Mesothelial cell of epicardium (in vitro differentiated cells): ENCODE measurements around the gene CASZ1. TPM values are rescaled to one million over a fixed set of nuclear protein-coding genes. Genes with fewer than 3 reads are reported as not detected.

Source experiments
- DNase-seq, 2 experiments: peaks; one replicate each; pipeline ENCODE4 v3.0.0; 2021; ENCODE audit warnings: low spot score in 2 of 2; ENCODE audit not compliant: unreplicated experiment in 2 of 2
- H3K27ac Mint-ChIP-seq: 2 replicates; pipeline ENCODE4 v1.8.0; 2021; ENCODE audit warnings: mixed read lengths
- H3K27me3 Mint-ChIP-seq: 2 replicates; pipeline ENCODE4 v1.8.0; 2021; ENCODE audit warnings: low read depth, mixed read lengths
- H3K36me3 Mint-ChIP-seq: 2 replicates; pipeline ENCODE4 v1.8.0; 2021; ENCODE audit warnings: mixed read lengths
- H3K4me1 Mint-ChIP-seq: 2 replicates; pipeline ENCODE4 v1.8.0; 2021; ENCODE audit warnings: mixed read lengths
- H3K4me3 Mint-ChIP-seq: 2 replicates; pipeline ENCODE4 v1.8.0; 2021; ENCODE audit warnings: mild to moderate bottlenecking, moderate library complexity, mixed read lengths
- H3K9me3 Mint-ChIP-seq: 2 replicates; pipeline ENCODE4 v1.8.0; 2021; ENCODE audit warnings: mixed read lengths
- CTCF ChIP-seq: fragments of 200-600 bp; sonication (generic); IDR thresholded peaks from one replicate; pipeline ENCODE4 v1.5.0; 2021; ENCODE audit warnings: antibody characterized with exemption; ENCODE audit not compliant: unreplicated experiment
- total RNA-seq: library from RNA; stranded (reverse); gene quantifications from 3 replicates; pipeline ENCODE4 v1.2.1, GENCODE V29; 2021

CASZ1 gene
- total RNA-seq, 1 donor from 2014 or later: 8.9 TPM

DNA sequence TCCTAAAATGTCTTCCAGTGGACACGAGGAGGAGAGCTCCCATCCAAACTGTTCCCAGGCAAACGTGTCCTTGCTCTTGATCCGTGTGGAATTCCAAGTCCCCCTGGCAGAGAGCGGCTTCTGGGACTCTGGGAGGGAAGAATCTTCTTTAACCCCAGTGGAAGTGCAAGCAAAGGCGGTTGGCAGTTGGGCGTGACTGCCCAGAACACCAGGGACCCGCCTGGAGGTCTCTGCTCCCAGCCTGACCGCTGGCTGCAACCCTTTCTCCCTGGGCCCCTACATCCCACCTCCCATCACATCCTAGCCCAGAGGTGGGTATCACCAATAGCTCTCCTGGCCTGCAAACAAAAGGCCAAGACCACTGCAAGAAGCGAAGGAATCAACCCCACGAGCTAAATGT is 17.8 kb downstream of the CASZ1 start:
- Mint-ChIP-seq H3K27me3 (peaks cover 6% of the 10 kb centered on the region), H3K4me1 (peaks cover 7% of the 10 kb centered on the region), H3K27ac (no peak overlapping the region), H3K9me3 (no peaks in the 10 kb centered on the region), H3K4me3 (no peak overlapping the region), H3K36me3 (no peaks in the 10 kb centered on the region)
- DNase-seq: no peak
- no peak for TF ChIP-seq CTCF

- H3K4me1 Mint-ChIP-seq: peaks cover 7% of the 10 kb centered on the region
- no peaks in the 10 kb centered on the region for H3K36me3 Mint-ChIP-seq
- no peak for TF ChIP-seq CTCF
- H3K27me3 Mint-ChIP-seq: peaks cover 6% of the 10 kb centered on the region
- DNase-seq: no peak
- no peaks in the 10 kb centered on the region for H3K9me3 Mint-ChIP-seq
- H3K4me3 Mint-ChIP-seq: no peak overlapping the region
- H3K27ac Mint-ChIP-seq: no peak overlapping the region
Observed at GRCh38 chr1:10777749-10778574, 18.5 kb downstream of the CASZ1 start.

DNA sequence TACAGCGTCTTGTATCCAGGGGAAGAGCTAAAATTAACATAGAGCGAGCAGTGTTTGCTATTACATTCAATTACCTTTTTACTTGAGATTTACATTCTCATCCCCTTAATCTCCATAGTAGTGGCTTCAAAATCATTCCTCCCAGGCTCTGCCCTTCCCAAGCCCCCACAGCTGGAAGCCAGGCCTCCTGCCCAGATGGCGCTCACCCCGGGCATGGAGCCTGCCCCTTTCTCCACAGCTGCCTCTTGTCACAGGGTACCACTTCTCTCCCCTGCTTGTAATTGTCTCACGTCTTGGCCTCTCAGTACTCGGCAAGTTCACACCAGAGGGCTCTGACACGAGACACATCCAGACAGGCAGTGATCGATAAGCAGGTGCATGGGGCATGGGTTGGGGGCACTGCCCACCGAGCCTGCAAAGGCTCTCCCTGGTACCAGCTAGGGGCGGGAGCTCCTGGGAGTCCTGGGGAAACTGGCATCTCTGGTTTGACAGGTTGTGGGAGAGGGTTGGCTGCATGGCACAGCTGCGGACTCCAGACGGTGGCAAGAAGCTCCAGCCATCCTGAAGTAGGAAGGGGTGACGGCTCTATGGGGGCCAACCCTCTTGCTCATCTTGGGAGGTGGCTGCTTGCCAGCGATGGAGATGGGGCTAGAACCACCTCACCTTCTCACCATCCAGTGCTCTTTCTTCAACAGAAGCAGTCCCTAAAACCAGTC is 20.1 kb downstream of the CASZ1 start:
- H3K4me3 Mint-ChIP-seq: no peak overlapping the region
- no peak for TF ChIP-seq CTCF
- H3K9me3 Mint-ChIP-seq: no peaks in the 10 kb centered on the region
- no peak overlapping the region for H3K27ac Mint-ChIP-seq
- DNase-seq: no peak
- no peaks in the 10 kb centered on the region for H3K36me3 Mint-ChIP-seq
- peaks cover 15% of the 10 kb centered on the region for H3K27me3 Mint-ChIP-seq
- peaks cover 9% of the 10 kb centered on the region for H3K4me1 Mint-ChIP-seq

GRCh38 chr1:10775763-10776162 is 20.7 kb downstream of the CASZ1 start:
- no peak for DNase-seq
- peaks cover 15% of the 10 kb centered on the region for H3K27me3 Mint-ChIP-seq
- H3K36me3 Mint-ChIP-seq: no peaks in the 10 kb centered on the region
- no peak overlapping the region for H3K4me3 Mint-ChIP-seq
- H3K9me3 Mint-ChIP-seq: no peaks in the 10 kb centered on the region
- no peak for TF ChIP-seq CTCF
- H3K4me1 Mint-ChIP-seq: peaks cover 9% of the 10 kb centered on the region
- H3K27ac Mint-ChIP-seq: no peak overlapping the region

DNA sequence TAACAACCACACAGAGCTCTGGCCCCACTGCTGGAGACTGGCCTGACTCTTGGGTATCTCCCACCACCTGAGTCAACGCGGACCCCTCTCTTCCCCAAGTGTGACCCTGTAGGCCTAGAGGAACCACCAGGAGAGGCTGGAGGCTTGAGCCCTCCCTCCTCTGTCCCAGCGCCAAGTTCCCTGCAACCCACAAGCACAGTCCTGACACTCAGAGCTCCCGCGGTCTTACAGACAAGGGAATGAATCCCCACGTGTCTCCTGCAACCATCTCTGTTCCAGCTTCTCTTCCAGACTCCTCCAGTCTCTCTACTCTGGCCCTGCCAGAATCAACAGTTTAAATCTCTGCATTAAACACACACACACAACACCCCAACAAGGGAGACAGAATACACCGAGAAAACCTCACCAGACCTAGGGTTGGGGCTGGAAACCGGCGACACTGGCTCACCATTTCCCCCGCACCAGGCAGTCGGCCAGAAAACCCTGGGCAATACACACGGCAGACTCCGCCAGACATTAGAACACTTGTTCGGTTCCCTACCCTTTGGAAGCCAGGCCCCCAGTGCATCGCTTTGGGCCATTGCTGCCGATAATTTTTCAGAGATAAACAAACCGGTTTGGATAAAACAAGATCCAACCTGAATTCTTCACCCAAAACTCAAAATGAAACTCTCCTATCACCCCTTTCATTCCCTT is 21.7 kb downstream of the CASZ1 start:
- Mint-ChIP-seq H3K9me3 (no peaks in the 10 kb centered on the region), H3K27ac (no peak overlapping the region)
- DNase-seq: no peak

More for the DNA sequence above, 21.7 kb downstream of the CASZ1 start:
- TF ChIP-seq CTCF: no peak
- Mint-ChIP-seq H3K4me3 (no peak overlapping the region), H3K27me3 (peaks cover 17% of the 10 kb centered on the region), H3K36me3 (no peaks in the 10 kb centered on the region), H3K4me1 (peaks cover 4% of the 10 kb centered on the region)
